Raji (cell line): ENCODE results near the gene HCN1.

Experiments used
- POLR2A ChIP-seq: IDR thresholded peaks from 2 replicates; pipeline ENCODE4 v1.6.1; 2011; ENCODE audit warnings: low read depth, low read length, control low read depth; ENCODE audit not compliant: insufficient read depth

The HCN1 gene

DNA sequence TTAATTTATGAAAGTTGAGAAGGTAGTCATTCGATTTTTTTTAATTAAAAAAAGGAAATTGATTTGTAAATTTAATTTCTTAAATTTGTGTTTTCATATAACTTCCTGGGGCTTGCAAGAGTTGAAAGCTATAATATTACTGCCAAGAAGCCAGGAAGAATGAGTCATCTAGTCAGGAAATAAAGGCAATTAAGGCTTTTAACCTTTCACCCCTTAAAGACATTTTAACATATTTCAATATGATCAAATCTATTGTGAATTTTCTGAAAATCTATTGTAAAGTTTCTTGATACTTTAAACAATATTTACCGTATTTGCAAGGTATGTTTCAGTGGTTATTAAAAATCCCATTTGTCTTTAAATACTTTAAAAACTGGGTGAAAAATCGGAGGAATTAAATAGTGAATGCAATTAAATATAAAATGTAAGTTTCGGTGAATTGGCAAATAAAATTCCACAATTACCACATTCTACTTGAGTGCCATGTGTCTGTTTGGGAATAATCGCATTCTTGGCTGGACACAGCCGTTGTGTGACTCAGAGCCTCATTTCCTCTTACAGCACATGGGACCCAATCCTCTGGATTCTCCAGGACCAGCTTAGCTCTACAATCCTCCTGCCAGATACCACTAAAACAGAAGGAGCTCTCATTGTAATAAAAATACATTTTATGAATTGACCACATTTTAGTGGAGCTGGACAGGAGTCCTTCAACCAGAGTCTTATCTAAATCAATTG, 310.7 kb downstream of the HCN1 start:
- TF ChIP-seq POLR2A, result no peak

DNA sequence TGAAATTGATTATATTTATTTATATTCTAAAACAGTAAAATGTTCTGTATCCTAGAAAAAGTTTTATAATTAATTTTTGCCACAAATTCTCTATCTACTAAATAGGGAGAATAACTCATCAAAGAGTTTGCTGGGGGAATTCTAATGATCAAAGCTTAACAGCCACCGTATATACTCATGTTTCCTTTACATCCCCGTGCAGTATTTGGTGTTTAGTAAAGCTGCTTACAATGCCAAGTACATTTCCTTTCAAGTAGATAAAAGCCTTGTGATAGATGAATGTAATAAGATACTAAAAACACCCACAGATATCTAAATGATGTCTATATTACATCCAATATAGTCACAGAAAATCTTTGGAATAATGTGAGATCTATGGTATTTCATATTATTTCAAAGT, 312.2 kb downstream of the HCN1 start:
- TF ChIP-seq POLR2A, result no peak

DNA sequence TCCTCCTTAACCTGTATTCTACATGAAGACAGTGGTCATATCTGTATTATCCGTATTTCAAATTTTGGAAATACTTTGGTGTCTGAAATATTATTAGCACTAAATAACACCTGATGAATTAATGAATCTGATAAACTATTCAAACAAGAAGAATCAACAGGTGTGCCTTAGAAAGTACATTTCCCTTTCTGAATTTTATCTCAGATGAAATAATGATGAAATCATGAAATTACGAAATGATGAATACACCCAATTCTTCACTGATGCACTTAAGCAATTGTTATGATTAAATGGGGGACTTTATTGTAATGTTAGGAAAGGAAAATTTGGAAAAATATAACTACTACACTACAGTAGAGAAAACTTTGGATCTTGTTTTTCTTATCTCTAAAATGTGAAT, 313.6 kb downstream of the HCN1 start:
- TF ChIP-seq POLR2A, result no peak

DNA sequence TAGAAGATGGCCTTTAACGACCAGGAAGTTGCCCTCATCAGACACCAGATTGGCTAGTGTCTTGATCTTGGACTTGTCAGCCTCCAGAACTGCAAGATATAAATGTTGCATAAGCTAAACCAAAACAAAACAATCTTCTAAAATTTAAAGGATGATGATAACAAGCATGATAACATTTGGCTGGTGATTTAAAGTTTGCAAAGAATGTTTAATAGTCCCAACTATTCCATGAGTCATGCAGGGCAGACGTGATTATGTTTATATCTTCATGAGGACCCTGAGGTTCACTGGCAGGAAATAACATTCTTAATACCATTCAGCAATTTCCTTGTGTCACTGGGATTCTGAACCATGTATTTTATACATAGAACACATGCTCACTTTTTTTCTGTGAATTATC, 319.8 kb downstream of the HCN1 start:
- no peak for TF ChIP-seq POLR2A

DNA sequence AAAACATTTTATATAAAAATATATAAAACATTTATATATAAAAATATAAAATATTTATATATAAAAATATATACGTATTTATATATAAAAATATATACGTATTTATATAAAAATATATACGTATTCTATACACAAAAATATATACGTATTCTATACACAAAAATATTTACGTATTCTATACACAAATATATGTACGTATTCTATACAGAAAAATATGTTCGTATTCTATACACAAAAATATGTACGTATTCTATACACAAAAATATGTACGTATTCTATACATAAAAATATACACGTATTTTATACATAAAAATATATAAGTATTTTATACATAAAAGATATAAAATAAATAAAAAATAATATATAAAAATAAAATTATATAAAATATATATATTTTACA, 323.6 kb downstream of the HCN1 start:
- no peak for TF ChIP-seq POLR2A

DNA sequence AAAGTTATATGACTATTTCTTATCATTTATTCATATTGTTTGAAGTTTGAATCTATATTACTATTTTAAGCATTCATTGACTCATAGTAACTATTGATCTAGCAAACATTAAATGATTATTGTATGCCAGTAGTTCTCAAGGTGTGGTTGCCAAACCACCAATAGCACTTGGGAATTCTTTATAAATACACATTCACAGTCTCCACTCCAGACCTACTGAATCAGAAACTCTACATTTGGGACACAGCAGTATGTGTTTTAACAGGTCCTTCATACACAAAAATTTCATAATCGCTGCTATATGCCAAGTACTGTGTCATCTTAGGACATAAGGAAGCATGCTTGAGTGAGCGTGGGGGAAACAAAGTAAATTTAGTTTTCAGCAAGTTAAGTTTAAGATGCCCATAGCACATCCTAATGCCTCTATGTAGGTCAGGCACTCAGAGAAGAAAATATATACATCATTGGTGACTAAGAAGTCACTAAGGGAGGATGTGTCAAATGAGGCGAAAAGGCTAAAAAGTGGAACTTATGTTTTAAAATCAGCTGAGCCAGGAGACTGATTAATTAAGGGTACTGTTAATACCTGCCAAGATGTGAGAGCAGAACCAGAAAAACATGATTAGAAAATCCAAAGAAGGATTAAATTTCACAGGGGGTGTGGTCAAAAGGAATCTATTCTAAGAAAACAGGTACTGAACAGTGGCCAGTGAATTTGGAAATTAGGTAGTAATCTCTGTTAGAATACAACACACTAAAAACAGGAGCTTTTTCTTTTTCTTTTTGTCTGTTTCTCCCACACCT, 340.8 kb downstream of the HCN1 start:
- TF ChIP-seq POLR2A, result no peak

DNA sequence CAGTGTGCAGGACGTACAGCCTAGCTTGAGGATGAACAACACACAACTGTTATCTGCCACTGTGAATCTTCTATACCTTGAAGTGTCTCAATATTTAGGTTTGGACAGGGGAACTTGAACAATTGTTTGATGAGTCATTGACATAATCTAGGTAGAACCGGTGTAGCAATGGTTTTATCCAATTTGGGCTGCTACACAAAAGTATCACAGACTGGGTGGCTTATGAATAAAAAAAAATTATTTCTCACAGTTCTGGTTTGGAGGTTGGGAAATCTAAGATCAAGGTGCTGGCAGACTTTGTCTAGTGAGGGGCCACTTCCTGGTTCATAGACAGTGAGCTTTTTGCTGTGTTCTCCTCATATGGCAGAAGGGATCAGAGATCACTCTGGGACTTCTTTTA, 359.7 kb downstream of the HCN1 start:
- no peak for TF ChIP-seq POLR2A

DNA sequence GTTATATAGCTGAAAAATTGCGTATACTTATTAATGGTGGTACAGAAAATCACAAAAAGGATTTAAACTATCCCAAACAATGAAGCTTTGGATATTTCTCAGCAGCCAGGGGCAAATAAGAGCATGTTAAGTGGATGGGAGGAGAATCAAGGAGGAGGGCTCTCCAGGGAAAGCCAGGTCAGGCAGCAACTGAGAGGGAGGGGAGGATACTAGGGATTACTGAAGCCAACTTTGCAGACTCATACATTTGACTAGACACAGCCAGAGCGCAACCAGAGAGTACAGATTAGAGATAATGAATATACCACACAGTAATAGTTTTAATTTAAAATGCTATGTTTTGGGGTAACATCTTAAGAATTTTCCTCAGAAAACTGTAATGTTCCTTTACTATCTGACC, 360.2 kb downstream of the HCN1 start:
- no peak for TF ChIP-seq POLR2A

DNA sequence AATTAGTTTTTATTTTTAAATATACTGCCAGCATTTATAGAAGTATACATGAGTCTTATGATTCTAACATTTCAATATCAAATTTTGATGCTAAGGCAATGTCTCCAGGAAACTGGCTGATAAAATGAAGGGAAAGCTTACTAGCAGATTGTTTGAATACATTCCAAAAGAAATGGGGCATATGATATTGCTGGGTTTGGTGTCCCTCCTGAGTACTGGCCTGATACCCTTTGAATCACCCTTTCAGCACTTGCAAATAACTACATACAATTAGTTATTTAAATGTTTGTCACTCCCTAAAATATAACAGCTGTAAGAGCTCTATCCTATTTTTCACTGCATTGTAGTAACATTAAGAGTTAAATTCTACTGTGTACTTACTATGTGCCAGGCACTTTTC, 360.8 kb downstream of the HCN1 start:
- no peak for TF ChIP-seq POLR2A

DNA sequence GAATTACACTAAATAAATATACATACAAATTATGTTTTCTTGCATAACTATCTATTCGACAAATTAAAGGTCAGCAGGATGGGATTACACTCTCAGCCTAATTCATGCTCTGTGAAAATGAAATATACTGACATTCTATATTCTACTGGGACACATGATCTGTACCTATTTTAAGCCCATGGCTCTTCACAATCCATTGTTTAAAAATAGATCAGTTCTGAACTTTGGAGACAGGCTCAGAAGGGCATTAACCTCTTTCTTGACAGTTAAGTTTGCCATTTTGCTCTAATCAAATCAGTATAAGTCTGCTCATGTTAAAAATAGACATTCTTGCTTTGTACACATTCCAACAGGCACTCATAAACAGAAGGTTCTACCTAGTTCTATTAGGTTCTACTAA, 361.2 kb downstream of the HCN1 start:
- no peak for TF ChIP-seq POLR2A

DNA sequence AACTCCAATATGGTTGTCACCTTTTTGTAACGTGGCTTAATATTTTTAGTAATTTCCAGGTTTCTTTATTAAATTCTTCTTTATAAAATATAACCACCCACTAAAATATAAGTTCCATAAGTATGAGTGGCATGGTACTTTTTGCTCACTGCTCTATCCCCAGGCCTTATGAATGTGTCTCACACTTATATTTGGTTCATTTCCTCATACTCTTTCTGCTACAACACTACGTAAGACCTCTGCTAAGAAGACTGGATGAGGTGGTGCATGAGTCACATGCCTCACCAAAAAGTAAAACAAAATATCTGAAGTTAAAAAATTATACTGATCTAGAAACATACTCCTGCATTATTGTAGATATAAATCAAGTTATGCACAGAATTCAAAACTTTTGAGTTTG, 400.9 kb downstream of the HCN1 start:
- no peak for TF ChIP-seq POLR2A

DNA sequence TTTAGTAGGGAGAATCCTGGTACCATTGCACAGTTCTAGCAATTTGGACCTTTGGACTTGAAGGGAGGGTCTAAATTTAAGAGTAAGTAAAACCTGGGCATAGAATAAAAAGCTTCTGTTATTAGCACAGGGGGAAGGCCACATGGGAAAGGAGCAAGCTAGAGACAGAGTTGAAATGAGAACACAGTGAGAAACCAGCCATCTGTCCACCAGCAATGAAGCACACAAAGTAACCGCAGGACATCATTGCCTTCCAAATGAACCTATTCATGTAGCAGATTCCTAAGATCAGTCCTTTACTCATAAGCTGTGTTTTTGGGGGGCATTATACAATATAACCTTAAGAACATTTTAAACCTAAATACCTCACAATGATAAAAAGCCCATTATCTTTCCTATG, 407.4 kb downstream of the HCN1 start:
- TF ChIP-seq POLR2A, result no peak

DNA sequence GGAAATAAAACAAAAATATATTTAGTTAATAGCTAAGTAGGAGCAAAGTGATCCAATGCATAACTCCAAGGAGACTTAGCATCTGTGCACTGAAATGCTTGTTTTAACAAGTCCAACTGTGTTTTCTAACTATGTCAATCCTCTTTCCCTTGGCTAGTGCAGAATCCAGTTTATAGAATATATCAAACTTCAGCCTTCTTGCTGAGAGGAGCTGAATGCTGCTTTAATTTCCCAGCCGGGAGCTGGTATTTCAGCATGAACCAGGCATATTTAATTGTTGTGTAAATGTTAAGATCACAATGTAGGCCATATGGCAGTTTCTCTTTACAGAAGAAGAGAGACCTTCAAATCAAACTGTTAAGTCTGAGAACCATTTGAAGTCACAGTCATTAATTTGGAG, 411.7 kb downstream of the HCN1 start:
- no peak for TF ChIP-seq POLR2A

DNA sequence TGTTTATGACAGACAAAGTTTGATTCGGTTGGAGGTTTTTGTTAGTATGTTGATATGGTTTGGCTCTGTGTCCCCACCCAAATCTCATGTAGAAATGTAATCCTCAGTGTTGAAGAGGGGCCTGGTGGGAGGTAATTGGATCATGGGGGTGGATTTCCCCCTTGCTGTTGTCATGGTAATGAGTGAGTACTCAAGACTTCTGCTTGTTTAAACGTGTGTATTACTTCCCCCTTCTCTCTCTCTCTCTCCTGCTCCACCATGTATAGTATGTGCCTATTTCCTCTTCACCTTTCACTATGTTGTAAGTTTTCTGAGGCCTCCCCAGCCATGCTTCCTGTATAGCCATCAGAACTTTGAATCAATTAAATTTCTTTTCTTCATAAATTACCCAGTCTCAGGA, 415.1 kb downstream of the HCN1 start:
- no peak for TF ChIP-seq POLR2A

DNA sequence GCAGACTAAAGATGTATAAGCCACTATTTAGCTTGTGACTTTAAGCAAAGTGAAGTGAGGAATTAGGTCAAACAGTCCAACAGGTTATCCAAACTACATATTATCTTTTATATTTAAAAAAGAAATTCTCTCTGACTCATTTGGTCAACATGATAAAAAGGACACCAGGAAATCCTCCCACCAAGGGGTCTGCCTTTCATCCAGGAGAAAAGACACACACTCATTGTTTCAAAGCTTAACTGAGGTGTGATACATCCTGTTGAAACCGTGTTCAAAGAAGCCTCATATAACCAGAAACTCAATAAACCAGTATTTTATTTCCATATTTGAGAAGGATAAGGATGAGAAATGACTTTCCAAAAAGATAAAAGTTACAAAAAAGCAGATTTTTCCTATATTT, 417.1 kb downstream of the HCN1 start:
- no peak for TF ChIP-seq POLR2A

DNA sequence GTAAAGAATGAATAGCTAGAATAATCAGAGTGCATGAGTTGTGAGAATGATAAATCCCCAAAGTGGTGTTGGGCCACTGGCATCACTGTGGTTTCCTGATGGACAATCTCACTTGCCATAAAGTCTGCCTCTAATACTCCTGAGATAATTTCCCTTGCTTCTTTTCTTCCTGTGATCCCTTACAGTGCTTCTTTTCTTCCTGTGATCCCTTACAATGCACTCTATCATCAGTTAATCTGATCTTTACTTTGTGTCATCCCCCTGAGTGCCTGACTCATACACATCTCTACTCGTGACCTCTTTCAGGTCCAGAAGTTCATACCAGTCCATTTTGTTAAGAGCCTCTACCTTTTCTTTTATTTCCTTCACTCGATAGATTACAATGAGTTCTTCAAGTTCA, 418.3 kb downstream of the HCN1 start:
- no peak for TF ChIP-seq POLR2A
